Stomach (tissue), 4 donors: ENCODE data around the gene EGFL6.

Source experiments
- POLR2A ChIP-seq, 4 donors: fragments of 450-650 bp; IDR thresholded peaks; one replicate each; pipeline ENCODE4 v1.6.1; 2016; ENCODE audit warnings: antibody characterized with exemption in 4 of 4, control low read depth in 2 of 4, mild to moderate bottlenecking in 1 of 4, moderate library complexity in 1 of 4
- POLR2AphosphoS5 ChIP-seq, 3 donors: sonication (generic); formaldehyde crosslinking; IDR thresholded peaks; one replicate each; pipeline ENCODE4 v1.6.1; 2016; ENCODE audit warnings: antibody characterized with exemption in 3 of 3
- TF ChIP-seq, protein P1 (sequence below), 7 experiments: fragments of 450-650 bp in 4 of 7; fragments of 200-600 bp in 3 of 7; sonication (generic) in 3 of 7; IDR thresholded peaks; one replicate each; pipeline ENCODE4 v1.5.1; 2016 to 2019; ENCODE audit warnings: antibody characterized with exemption in 7 of 7, control low read depth in 2 of 7, mild to moderate bottlenecking in 1 of 7

GRCh38 chrX:13664020-13664419 is 94.6 kb downstream of the EGFL6 start:
- TF ChIP-seq, protein P1, sequence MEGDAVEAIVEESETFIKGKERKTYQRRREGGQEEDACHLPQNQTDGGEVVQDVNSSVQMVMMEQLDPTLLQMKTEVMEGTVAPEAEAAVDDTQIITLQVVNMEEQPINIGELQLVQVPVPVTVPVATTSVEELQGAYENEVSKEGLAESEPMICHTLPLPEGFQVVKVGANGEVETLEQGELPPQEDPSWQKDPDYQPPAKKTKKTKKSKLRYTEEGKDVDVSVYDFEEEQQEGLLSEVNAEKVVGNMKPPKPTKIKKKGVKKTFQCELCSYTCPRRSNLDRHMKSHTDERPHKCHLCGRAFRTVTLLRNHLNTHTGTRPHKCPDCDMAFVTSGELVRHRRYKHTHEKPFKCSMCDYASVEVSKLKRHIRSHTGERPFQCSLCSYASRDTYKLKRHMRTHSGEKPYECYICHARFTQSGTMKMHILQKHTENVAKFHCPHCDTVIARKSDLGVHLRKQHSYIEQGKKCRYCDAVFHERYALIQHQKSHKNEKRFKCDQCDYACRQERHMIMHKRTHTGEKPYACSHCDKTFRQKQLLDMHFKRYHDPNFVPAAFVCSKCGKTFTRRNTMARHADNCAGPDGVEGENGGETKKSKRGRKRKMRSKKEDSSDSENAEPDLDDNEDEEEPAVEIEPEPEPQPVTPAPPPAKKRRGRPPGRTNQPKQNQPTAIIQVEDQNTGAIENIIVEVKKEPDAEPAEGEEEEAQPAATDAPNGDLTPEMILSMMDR (IDR thresholded peaks at IDR 0.05), result no peak
- TF ChIP-seq POLR2A (IDR thresholded peaks at IDR 0.05) (no peak), POLR2AphosphoS5 (IDR thresholded peaks at IDR 0.05) (no peak)
